Transverse colon (tissue), 4 donors: ENCODE results near the gene ASIC2. TPM values are rescaled to one million over a fixed set of nuclear protein-coding genes. Genes with fewer than 3 reads are reported as not detected.

ENCODE experiments used
- DNase-seq: peaks from one replicate; pipeline ENCODE4 v3.0.0-alpha.2; 2019
- H3K27ac ChIP-seq, 4 donors: fragments of 200-600 bp; sonication (generic); 2 replicates each; pipeline ENCODE4 v1.5.1; 2016 to 2018; ENCODE audit warnings: inconsistent platforms in 4 of 4
- H3K27me3 ChIP-seq: fragments of 200-600 bp; sonication (generic); 2 replicates; pipeline ENCODE4 v1.5.1; 2017; ENCODE audit warnings: inconsistent platforms
- H3K36me3 ChIP-seq, 4 donors: fragments of 200-600 bp; sonication (generic); 2 replicates each; pipeline ENCODE4 v1.5.1; 2017 to 2019; ENCODE audit warnings: inconsistent platforms in 4 of 4
- H3K4me1 ChIP-seq, 4 donors: fragments of 200-600 bp; sonication (generic); 2 replicates each; pipeline ENCODE4 v1.5.1; 2017 to 2020; ENCODE audit warnings: inconsistent platforms in 4 of 4
- H3K4me3 ChIP-seq, 4 donors: fragments of 200-600 bp; sonication (generic); 1 replicate in 1 of 4; 2 replicates in 3 of 4; pipeline versions ENCODE4 v1.5.1 to v1.6.1; 2017 to 2019; ENCODE audit warnings: inconsistent platforms in 4 of 4
- H3K9me3 ChIP-seq, 2 donors: fragments of 200-600 bp; sonication (generic); 2 replicates each; pipeline ENCODE4 v1.5.1; 2017 to 2019; ENCODE audit warnings: inconsistent platforms in 2 of 2
- CTCF ChIP-seq, 5 experiments: fragments of 200-600 bp in 3 of 5; fragments of 450-650 bp in 2 of 5; sonication (generic) in 3 of 5; IDR thresholded peaks; 1 replicate in 2 of 5; 2 replicates in 3 of 5; pipeline ENCODE4 v1.5.1; 2016 to 2017; ENCODE audit warnings: antibody characterized with exemption in 5 of 5, inconsistent platforms in 3 of 5, mild to moderate bottlenecking in 2 of 5, moderate library complexity in 1 of 5
- EP300 ChIP-seq: sonication (generic); formaldehyde crosslinking; IDR thresholded peaks from one replicate; pipeline ENCODE4 v1.6.1; 2017; ENCODE audit warnings: antibody characterized with exemption, low read depth
- POLR2A ChIP-seq: fragments of 450-650 bp; IDR thresholded peaks from one replicate; pipeline ENCODE4 v1.6.1; 2016; ENCODE audit warnings: antibody characterized with exemption, mild to moderate bottlenecking, moderate library complexity
- POLR2AphosphoS5 ChIP-seq, 3 donors: sonication (generic); formaldehyde crosslinking; IDR thresholded peaks; one replicate each; pipeline ENCODE4 v1.6.1; 2016; ENCODE audit warnings: antibody characterized with exemption in 3 of 3
- WGBS, 2 donors: methylation state at CpG; one replicate each; pipeline ENCODE4 v1.1.5; 2018; ENCODE audit warnings: low coverage in 1 of 2; 5-methylcytosine and 5-hydroxymethylcytosine counted together
- in situ Hi-C, 4 donors: fragments of 200-750 bp; cut with MboI; loops; one replicate each; pipeline versions ENCODE4 v1.15.0 to v1.15.1; 2017; ENCODE audit warnings: low sequenced_read_pairs in 3 of 4, low pct_ligation_motif_present in 1 of 4, low pct_unique_long_range_greater_than_20kb in 1 of 4
- intact Hi-C: fragments of 100-400 bp; cut with DNase I; formaldehyde crosslinking; loops from one replicate; pipeline ENCODE4 v1.15.1; 2023; ENCODE audit warnings: low total_unique reads
- total RNA-seq, 4 donors: library from RNA; depleted of rRNA; stranded (reverse); fragments of >200 nt; gene quantifications; one replicate each; pipeline ENCODE4 v1.1.0, GENCODE V29; 2016

The ASIC2 gene
- total RNA-seq, 4 donors from 2014 or later: 0.16 to 0.55 TPM; not detected in 2

GRCh38 chr17:33109336-33110072, 183.6 kb downstream of the ASIC2 start:
- WGBS, 2 donors: 80 to 83% methylated on average over 1 to 5 of the region's 5 CpGs
- Histone ChIP-seq H3K27ac (no peak overlapping the region), H3K9me3 (no peaks in the 10 kb centered on the region), H3K27me3 (no peaks in the 10 kb centered on the region), H3K4me3 (no peak overlapping the region), H3K4me1 (no peaks in the 10 kb centered on the region), H3K36me3 (no peaks in the 10 kb centered on the region)
- DNase-seq: no peak
- in situ Hi-C loops (no loop called here), intact Hi-C loops (no loop called here)
- TF ChIP-seq EP300 (no peak), CTCF (IDR thresholded peaks at IDR 0.05) (no peak), POLR2AphosphoS5 (IDR thresholded peaks at IDR 0.05) (no peak), POLR2A (no peak)

- TF ChIP-seq POLR2A: no peak
- no peak for TF ChIP-seq POLR2AphosphoS5 (IDR thresholded peaks at IDR 0.05)
- no peak for TF ChIP-seq EP300
- no peak for TF ChIP-seq CTCF (IDR thresholded peaks at IDR 0.05)
- in situ Hi-C loops: no loop called here
- no peak for DNase-seq
These were observed 186.4 kb downstream of the ASIC2 start for GRCh38 chr17:33106525-33107165.

GRCh38 chr17:33105911-33106310, 187.2 kb downstream of the ASIC2 start:
- intact Hi-C loops: no loop called here
- Histone ChIP-seq H3K27ac (no peak overlapping the region), H3K27me3 (no peaks in the 10 kb centered on the region), H3K4me1 (no peaks in the 10 kb centered on the region), H3K4me3 (no peak overlapping the region), H3K9me3 (no peaks in the 10 kb centered on the region), H3K36me3 (no peaks in the 10 kb centered on the region)
- WGBS, 2 donors: 48 to 75% methylated on average over 2 to 3 of the region's 3 CpGs
- DNase-seq: no peak
- in situ Hi-C loops: no loop called here
- TF ChIP-seq POLR2A (no peak), POLR2AphosphoS5 (IDR thresholded peaks at IDR 0.05) (no peak), EP300 (no peak), CTCF (IDR thresholded peaks at IDR 0.05) (no peak)

More at GRCh38 chr17:33106525-33107165, 186.4 kb downstream of the ASIC2 start:
- WGBS, 2 donors: 53 to 59% methylated on average over 4 to 6 of the region's 6 CpGs
- Histone ChIP-seq H3K27me3 (no peaks in the 10 kb centered on the region), H3K9me3 (no peaks in the 10 kb centered on the region), H3K27ac (no peak overlapping the region), H3K4me3 (no peak overlapping the region), H3K36me3 (no peaks in the 10 kb centered on the region), H3K4me1 (no peaks in the 10 kb centered on the region)
- intact Hi-C loops: no loop called here

- intact Hi-C loops: no loop called here
These were observed 193.2 kb downstream of the ASIC2 start for GRCh38 chr17:33099906-33100305.

More at GRCh38 chr17:33099906-33100305, 193.2 kb downstream of the ASIC2 start:
- Histone ChIP-seq H3K27ac (no peak overlapping the region), H3K27me3 (peaks cover 4% of the 10 kb centered on the region), H3K36me3 (no peaks in the 10 kb centered on the region), H3K9me3 (no peaks in the 10 kb centered on the region), H3K4me1 (no peaks in the 10 kb centered on the region), H3K4me3 (no peak overlapping the region)
- in situ Hi-C loops: no loop called here
- no peak for DNase-seq
- TF ChIP-seq CTCF (IDR thresholded peaks at IDR 0.05) (no peak), POLR2AphosphoS5 (IDR thresholded peaks at IDR 0.05) (no peak), POLR2A (no peak), EP300 (no peak)
- 90% methylated on average over 2 of the region's 2 CpGs; no CpG with 5 or more reads in 1 of the 2 donors for WGBS, 2 donors
